HG03025 (cell line): ENCODE results near the gene SHC1.

Experiments used
- ATAC-seq: cut with Tn5 transposase; IDR thresholded peaks from one replicate; pipeline ENCODE4 v1.9.1; 2021; ENCODE audit warnings: mild to moderate bottlenecking, moderate library complexity; ENCODE audit not compliant: unreplicated experiment, low FRiP score

Gene SHC1

GRCh38 chr1:155009221-155009711, 38.7 kb upstream of the SHC1 start:
- ATAC-seq, result no peak

- ATAC-seq, result no peak
Measured at GRCh38 chr1:155008015-155008941, 37.7 kb upstream of the SHC1 start.

GRCh38 chr1:155007251-155007828, 36.8 kb upstream of the SHC1 start:
- no peak for ATAC-seq

- no peak for ATAC-seq
Measured at GRCh38 chr1:155006601-155007101, 36.1 kb upstream of the SHC1 start.

- no peak for ATAC-seq
Measured at GRCh38 chr1:155005076-155006011, 34.8 kb upstream of the SHC1 start.

GRCh38 chr1:155004352-155005075, 34.0 kb upstream of the SHC1 start:
- ATAC-seq, result no peak

- ATAC-seq, result no peak
Measured at GRCh38 chr1:155003766-155004351, 33.3 kb upstream of the SHC1 start.

GRCh38 chr1:155003227-155003765, 32.7 kb upstream of the SHC1 start:
- no peak for ATAC-seq

- ATAC-seq, result no peak
Measured at GRCh38 chr1:155002464-155003226, 32.1 kb upstream of the SHC1 start, which contains the start of gene ZBTB7B. Gene ZBTB7B, plus strand, starts transcription at chr1:155002802. Its CDS starts 11,859 bp downstream, at chr1:155014661.

- no peak for ATAC-seq
Measured at GRCh38 chr1:155001675-155002463, 31.3 kb upstream of the SHC1 start.

GRCh38 chr1:155001425-155001674, 30.8 kb upstream of the SHC1 start:
- ATAC-seq, result no peak

- no peak for ATAC-seq
Measured at GRCh38 chr1:155000726-155001424, 30.3 kb upstream of the SHC1 start.

GRCh38 chr1:155000411-155000725, 29.8 kb upstream of the SHC1 start:
- no peak for ATAC-seq

- no peak for ATAC-seq
Measured at GRCh38 chr1:154999571-155000410, 29.2 kb upstream of the SHC1 start.

- no peak for ATAC-seq
Measured at GRCh38 chr1:154998818-154999570, 28.4 kb upstream of the SHC1 start.
